Uterus (tissue), 2 donors: ENCODE data around the gene C5AR1.
"Not testable (repeated sequence)": the region's sequence is repeated elsewhere in the genome, so short reads cannot be mapped to it uniquely, and the experiment has no call there.

ENCODE experiments used
- CTCF ChIP-seq, 4 experiments: fragments of 200-600 bp in 2 of 4; fragments of 450-650 bp in 2 of 4; sonication (generic) in 2 of 4; IDR thresholded peaks; one replicate each; pipeline ENCODE4 v1.5.1; 2016 to 2019; ENCODE audit warnings: antibody characterized with exemption in 4 of 4, mild to moderate bottlenecking in 2 of 4, moderate library complexity in 1 of 4
- POLR2A ChIP-seq, 2 donors: fragments of 450-650 bp; IDR thresholded peaks; one replicate each; pipeline ENCODE4 v1.6.1; 2016; ENCODE audit warnings: antibody characterized with exemption in 2 of 2, mild to moderate bottlenecking in 1 of 2, moderate library complexity in 1 of 2

GRCh38 chr19:47300867-47301266 lies 8.8 kb upstream of the C5AR1 start:
- TF ChIP-seq CTCF, POLR2A (IDR thresholded peaks at IDR 0.05): not testable (repeated sequence)
